SJCRH30 (cell line): ENCODE results near the gene CCDC39. TPM values are rescaled to one million over a fixed set of nuclear protein-coding genes. Genes with fewer than 3 reads are reported as not detected.
A peak's percentile ranks its signal among the peaks of the same experiment; 100 is the strongest.
"Not testable (repeated sequence)": the region's sequence is repeated elsewhere in the genome, so short reads cannot be mapped to it uniquely, and the experiment has no call there.

Experiments
- DNase-seq, 2 experiments: peaks; one replicate each; pipeline ENCODE4 v3.0.0-alpha.2; 2015 to 2020
- H3K27ac ChIP-seq: fragments of 250-450 bp; sonication (Bioruptor Pico); 2 replicates; pipeline ENCODE4 v1.5.1; 2020; ENCODE audit warnings: mild to moderate bottlenecking, moderate library complexity
- H3K27me3 ChIP-seq: fragments of 250-450 bp; sonication (Bioruptor Pico); 2 replicates; pipeline ENCODE4 v1.5.1; 2020; ENCODE audit warnings: mild to moderate bottlenecking, moderate library complexity
- H3K36me3 ChIP-seq: fragments of 250-450 bp; sonication (Bioruptor Pico); 2 replicates; pipeline ENCODE4 v1.5.1; 2020; ENCODE audit warnings: mild to moderate bottlenecking, moderate library complexity
- H3K4me1 ChIP-seq: fragments of 250-450 bp; sonication (Bioruptor Pico); 2 replicates; pipeline ENCODE4 v1.5.1; 2020; ENCODE audit warnings: mild to moderate bottlenecking, moderate library complexity
- H3K4me3 ChIP-seq: fragments of 250-450 bp; sonication (Bioruptor Pico); 2 replicates; pipeline ENCODE4 v1.5.1; 2020; ENCODE audit warnings: mild to moderate bottlenecking, moderate library complexity
- H3K9me3 ChIP-seq: fragments of 250-450 bp; sonication (Bioruptor Pico); replicated peaks from 2 replicates; pipeline ENCODE4 v1.5.1; 2020; ENCODE audit warnings: mild to moderate bottlenecking, moderate library complexity
- total RNA-seq: library from RNA; depleted of rRNA; stranded (reverse); fragments of >200 nt; shearing (Covaris generic); gene quantifications from 2 replicates; pipeline ENCODE4 v1.2.3, GENCODE V29; 2014

The CCDC39 gene
- total RNA-seq, 1 experiment from 2014 or later = not detected

DNA sequence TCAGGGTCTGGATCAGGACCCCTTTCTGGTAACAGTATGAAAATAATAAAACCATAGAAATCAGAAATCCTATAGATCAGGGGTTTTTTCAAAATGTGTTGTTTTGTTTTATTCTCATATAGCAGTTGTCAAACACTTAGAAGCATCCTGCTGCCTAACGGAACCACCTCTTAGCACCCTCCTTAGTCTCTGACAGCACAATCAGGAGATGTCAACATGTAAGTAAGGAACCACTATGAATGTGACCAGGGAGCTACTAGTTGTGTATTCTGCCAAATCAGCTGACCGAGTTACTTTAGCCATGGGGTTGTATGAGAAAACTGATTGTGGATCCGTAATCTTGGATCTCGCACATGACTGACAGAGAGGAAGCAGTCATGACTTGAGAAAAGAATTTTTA lies 22.2 kb downstream of the CCDC39 start:
- Histone ChIP-seq H3K27ac (no peak overlapping the region), H3K27me3 (no peaks in the 10 kb centered on the region), H3K9me3 (no peaks in the 10 kb centered on the region), H3K4me1 (no peaks in the 10 kb centered on the region), H3K4me3 (no peak overlapping the region), H3K36me3 (no peaks in the 10 kb centered on the region; the same call in 1 of the 2 replicates)
- no peak for DNase-seq

- Histone ChIP-seq H3K4me1 (no peaks in the 10 kb centered on the region), H3K9me3 (no peaks in the 10 kb centered on the region), H3K4me3 (no peak overlapping the region), H3K27ac (no peak overlapping the region), H3K27me3 (no peaks in the 10 kb centered on the region), H3K36me3 (no peaks in the 10 kb centered on the region; the same call in 1 of the 2 replicates)
- no peak for DNase-seq
Observed at GRCh38 chr3:180656406-180656805, 22.9 kb downstream of the CCDC39 start.

GRCh38 chr3:180646187-180646790 lies 33.0 kb downstream of the CCDC39 start:
- no peaks in the 10 kb centered on the region for H3K36me3 ChIP-seq
- no peak overlapping the region for H3K4me3 ChIP-seq
- no peaks in the 10 kb centered on the region for H3K9me3 ChIP-seq
- DNase-seq = peak in 1 of 2 experiments; percentile 4
- H3K27me3 ChIP-seq = no peaks in the 10 kb centered on the region
- no peak overlapping the region for H3K27ac ChIP-seq
- no peaks in the 10 kb centered on the region for H3K4me1 ChIP-seq

DNA sequence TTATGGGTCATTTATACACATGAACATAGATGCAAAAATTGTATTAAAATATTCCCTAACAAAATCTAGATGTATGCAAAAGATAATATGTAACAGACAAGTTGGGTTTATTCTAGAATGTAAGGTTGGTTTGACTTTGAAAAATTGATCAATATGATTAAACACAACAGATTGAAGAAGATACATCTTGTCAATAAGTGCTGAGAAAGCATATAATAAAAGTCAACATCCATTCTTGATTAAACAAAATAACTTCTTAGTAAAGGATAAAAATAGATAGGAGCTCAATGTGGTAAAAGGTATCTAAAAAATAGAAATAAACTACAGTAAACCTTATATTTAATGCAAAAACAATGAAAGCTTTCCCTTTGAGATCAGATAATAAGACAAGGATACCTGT lies 38.3 kb downstream of the CCDC39 start:
- Histone ChIP-seq H3K9me3 (no peaks in the 10 kb centered on the region), H3K27ac (no peak overlapping the region), H3K4me1 (no peaks in the 10 kb centered on the region), H3K27me3 (no peaks in the 10 kb centered on the region), H3K36me3 (no peaks in the 10 kb centered on the region), H3K4me3 (no peak overlapping the region)
- no peak for DNase-seq

GRCh38 chr3:180633722-180634121 lies 45.6 kb downstream of the CCDC39 start:
- Histone ChIP-seq H3K36me3 (no peaks in the 10 kb centered on the region), H3K27me3 (no peaks in the 10 kb centered on the region), H3K4me1 (no peaks in the 10 kb centered on the region), H3K27ac (no peak overlapping the region), H3K4me3 (no peak overlapping the region), H3K9me3 (no peaks in the 10 kb centered on the region)
- peak; percentile 20 to 43 for DNase-seq

GRCh38 chr3:180631317-180631716 lies 48.0 kb downstream of the CCDC39 start:
- no peak for DNase-seq
- Histone ChIP-seq H3K36me3 (no peaks in the 10 kb centered on the region), H3K9me3 (no peaks in the 10 kb centered on the region), H3K4me3 (no peak overlapping the region), H3K27ac (no peak overlapping the region), H3K27me3 (no peaks in the 10 kb centered on the region), H3K4me1 (no peaks in the 10 kb centered on the region)

DNA sequence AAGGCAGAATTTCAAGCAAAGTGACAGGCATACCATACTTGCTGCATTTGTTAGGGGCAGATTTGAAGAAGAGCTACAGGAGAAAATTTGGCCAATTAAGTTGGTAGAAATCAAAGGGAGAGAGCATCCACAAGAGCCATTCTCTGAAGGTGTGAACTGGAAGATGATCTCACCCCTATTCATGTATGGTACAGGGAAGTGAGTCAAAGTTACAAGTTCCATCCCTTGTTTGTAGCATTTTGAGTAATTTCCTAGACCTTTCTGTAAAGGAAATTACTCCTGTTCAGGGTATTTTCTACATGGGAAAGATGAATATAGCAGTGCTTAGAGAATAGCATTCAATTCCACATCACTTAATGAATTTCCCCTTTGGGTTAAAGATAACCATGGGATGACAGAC lies 48.9 kb downstream of the CCDC39 start:
- H3K36me3 ChIP-seq = no peaks in the 10 kb centered on the region

GRCh38 chr3:180626844-180627243 lies 52.4 kb downstream of the CCDC39 start:
- no peaks in the 10 kb centered on the region for H3K36me3 ChIP-seq
- no peak for DNase-seq

More for the DNA sequence above, 48.9 kb downstream of the CCDC39 start:
- H3K4me3 ChIP-seq = no peak overlapping the region
- H3K4me1 ChIP-seq = no peaks in the 10 kb centered on the region
- no peaks in the 10 kb centered on the region for H3K27me3 ChIP-seq
- DNase-seq = no peak
- no peak overlapping the region for H3K27ac ChIP-seq
- no peaks in the 10 kb centered on the region for H3K9me3 ChIP-seq

DNA sequence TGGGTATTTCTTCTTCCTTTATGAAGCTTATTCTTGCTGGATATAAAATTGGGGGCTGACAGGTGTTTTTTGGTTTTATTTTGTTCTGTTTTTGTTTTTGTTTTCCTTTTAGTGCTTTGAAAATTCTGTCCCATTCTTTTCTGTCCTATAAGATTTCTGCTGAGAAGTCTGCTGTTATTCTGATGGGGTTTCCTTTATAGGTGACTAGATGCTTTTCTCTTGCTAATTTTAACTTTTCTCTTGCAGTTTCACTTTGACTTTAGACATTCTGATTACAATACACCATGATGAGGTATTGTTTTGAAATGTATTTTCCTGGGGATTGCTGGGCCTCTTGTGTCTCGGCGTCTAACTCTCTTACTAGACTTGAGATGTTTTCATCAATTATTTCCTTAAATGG lies 54.6 kb downstream of the CCDC39 start:
- Histone ChIP-seq H3K27me3 (no peaks in the 10 kb centered on the region), H3K4me1 (peaks cover 3% of the 10 kb centered on the region; the same call in 1 of the 2 replicates), H3K4me3 (no peak overlapping the region), H3K27ac (no peak overlapping the region), H3K36me3 (no peaks in the 10 kb centered on the region), H3K9me3 (no peaks in the 10 kb centered on the region)
- DNase-seq = no peak

More at GRCh38 chr3:180626844-180627243, 52.4 kb downstream of the CCDC39 start:
- Histone ChIP-seq H3K27me3 (no peaks in the 10 kb centered on the region), H3K9me3 (no peaks in the 10 kb centered on the region), H3K4me1 (no peaks in the 10 kb centered on the region), H3K27ac (no peak overlapping the region), H3K4me3 (no peak overlapping the region)

DNA sequence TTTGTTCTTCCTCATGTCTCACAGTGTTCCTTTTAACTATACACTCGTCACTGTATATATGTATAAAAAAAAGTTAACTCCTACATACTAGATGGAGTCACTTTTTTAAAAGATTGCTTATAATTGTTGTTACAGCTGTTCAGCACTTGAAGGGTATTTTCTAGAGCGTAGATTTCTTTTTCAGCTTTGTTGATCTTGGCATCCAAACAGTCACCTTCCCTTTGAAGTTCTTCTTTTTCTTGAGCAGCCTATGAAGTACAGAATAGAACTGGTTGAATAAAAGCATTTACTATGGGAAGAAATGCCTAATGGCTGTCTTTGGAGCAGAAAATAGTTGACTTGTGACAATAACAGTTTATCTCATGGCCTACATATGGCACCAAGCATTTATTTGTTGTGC lies 59.6 kb downstream of the CCDC39 start:
- no peaks in the 10 kb centered on the region for H3K27me3 ChIP-seq
- DNase-seq = peak in 1 of 2 experiments; percentile 54
- no peak overlapping the region for H3K27ac ChIP-seq
- no peaks in the 10 kb centered on the region for H3K9me3 ChIP-seq
- H3K4me3 ChIP-seq = no peak overlapping the region
- H3K4me1 ChIP-seq = peaks cover 3% of the 10 kb centered on the region; the same call in 1 of the 2 replicates
- no peaks in the 10 kb centered on the region for H3K36me3 ChIP-seq

DNA sequence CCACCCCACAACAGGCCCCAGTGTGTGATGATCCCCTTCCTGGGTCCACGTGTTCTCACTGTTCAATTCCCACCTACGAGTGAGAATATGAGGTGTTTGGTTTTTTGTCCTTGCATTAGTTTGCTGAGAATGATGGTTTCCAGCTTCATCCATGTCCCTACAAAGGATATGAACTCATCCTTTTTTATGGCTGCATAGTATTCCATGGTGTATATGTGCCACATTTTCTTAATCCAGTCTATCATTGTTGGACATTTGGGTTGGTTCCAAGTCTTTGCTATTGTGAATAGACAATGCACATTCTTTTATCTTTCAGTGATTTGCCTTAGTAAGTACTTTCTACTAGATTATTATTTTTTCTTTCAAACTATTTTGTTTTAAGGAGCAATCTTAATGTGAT lies 60.7 kb downstream of the CCDC39 start:
- not testable (repeated sequence) for H3K27me3 ChIP-seq, H3K4me3 ChIP-seq, H3K27ac ChIP-seq, H3K36me3 ChIP-seq, H3K9me3 ChIP-seq, DNase-seq, H3K4me1 ChIP-seq

- Histone ChIP-seq H3K4me1 (peaks cover 3% of the 10 kb centered on the region; the same call in 1 of the 2 replicates), H3K27ac (no peak overlapping the region), H3K27me3 (no peaks in the 10 kb centered on the region), H3K4me3 (no peak overlapping the region), H3K36me3 (peaks cover 3% of the 10 kb centered on the region; the same call in 1 of the 2 replicates), H3K9me3 (no peaks in the 10 kb centered on the region)
- no peak for DNase-seq
Observed at GRCh38 chr3:180617049-180617448, 62.2 kb downstream of the CCDC39 start.

GRCh38 chr3:180615954-180616353 lies 63.3 kb downstream of the CCDC39 start:
- H3K27ac ChIP-seq = no peak overlapping the region
- peaks cover 14% of the 10 kb centered on the region for H3K36me3 ChIP-seq
- DNase-seq = peak; percentile 23 to 48
- H3K4me1 ChIP-seq = peaks cover 3% of the 10 kb centered on the region; the same call in 1 of the 2 replicates
- H3K4me3 ChIP-seq = no peak overlapping the region
- no peaks in the 10 kb centered on the region for H3K9me3 ChIP-seq
- no peaks in the 10 kb centered on the region for H3K27me3 ChIP-seq

DNA sequence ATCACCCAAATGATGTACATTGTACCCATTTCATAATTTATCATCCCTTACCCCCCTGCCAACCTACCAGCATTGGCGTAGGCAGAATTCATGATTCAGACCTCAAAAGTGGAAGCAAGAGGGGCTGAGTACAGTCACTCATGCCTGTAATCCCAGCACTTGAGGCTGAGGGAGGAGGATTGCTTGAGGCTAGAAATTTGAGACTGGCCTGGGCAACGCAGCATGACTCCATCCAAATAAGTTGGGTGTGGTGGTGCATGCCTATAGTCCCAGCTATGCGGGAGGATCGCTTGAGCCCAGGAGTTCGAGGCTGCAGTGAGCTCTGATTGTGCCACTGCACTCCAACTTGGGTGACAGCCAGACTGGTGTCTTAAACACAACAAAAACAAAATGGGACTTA lies 66.9 kb downstream of the CCDC39 start:
- Histone ChIP-seq H3K27ac (no peak overlapping the region), H3K9me3 (no peaks in the 10 kb centered on the region), H3K4me1 (no peaks in the 10 kb centered on the region), H3K36me3 (peaks cover 47% of the 10 kb centered on the region), H3K4me3 (no peak overlapping the region), H3K27me3 (no peaks in the 10 kb centered on the region)
- no peak for DNase-seq

- H3K4me1 ChIP-seq = no peaks in the 10 kb centered on the region
- DNase-seq = no peak
- no peaks in the 10 kb centered on the region for H3K9me3 ChIP-seq
- H3K36me3 ChIP-seq = peaks cover 59% of the 10 kb centered on the region
- no peaks in the 10 kb centered on the region for H3K27me3 ChIP-seq
- H3K27ac ChIP-seq = no peak overlapping the region
- H3K4me3 ChIP-seq = no peak overlapping the region
Observed at GRCh38 chr3:180611006-180611405, 68.3 kb downstream of the CCDC39 start.
